ENCODE data around the gene ENOX1.
"Not testable (repeated sequence)": the region's sequence is repeated elsewhere in the genome, so short reads cannot be mapped to it uniquely, and the experiment has no call there.

Gene ENOX1

GRCh38 chr13:43786766-43787517, at the start of gene ENOX1:
ENOX1 (minus strand) TSS chr13:43786972.
- DNase-seq: peak; percentile 27

GRCh38 chr13:43835701-43836100, 48.9 kb upstream of the ENOX1 start:
- DNase-seq: no peak

- no peak for DNase-seq
These were observed 44.3 kb upstream of the ENOX1 start for GRCh38 chr13:43831088-43831487.

GRCh38 chr13:43830497-43830881, 43.7 kb upstream of the ENOX1 start:
- DNase-seq: no peak

- DNase-seq: not testable (repeated sequence)
These were observed 37.9 kb upstream of the ENOX1 start for GRCh38 chr13:43824656-43825055.

GRCh38 chr13:43822969-43823368, 36.2 kb upstream of the ENOX1 start:
- no peak for DNase-seq

- no peak for DNase-seq
These were observed 29.7 kb upstream of the ENOX1 start for GRCh38 chr13:43816401-43816889.

GRCh38 chr13:43815204-43815603, 28.4 kb upstream of the ENOX1 start:
- no peak for DNase-seq

GRCh38 chr13:43808676-43809075, 21.9 kb upstream of the ENOX1 start:
- DNase-seq: no peak

- DNase-seq: no peak
These were observed 18.9 kb upstream of the ENOX1 start for GRCh38 chr13:43805681-43806128.

- peak; percentile 8 for DNase-seq
These were observed 18.3 kb upstream of the ENOX1 start for GRCh38 chr13:43805071-43805468.

GRCh38 chr13:43804461-43805070, 17.8 kb upstream of the ENOX1 start:
- no peak for DNase-seq

GRCh38 chr13:43802511-43802910, 15.7 kb upstream of the ENOX1 start:
- DNase-seq: no peak

GRCh38 chr13:43800828-43801227, 14.1 kb upstream of the ENOX1 start:
- DNase-seq: no peak

- DNase-seq: no peak
These were observed 12.4 kb upstream of the ENOX1 start for GRCh38 chr13:43799191-43799590.

- no peak for DNase-seq
These were observed 11.1 kb upstream of the ENOX1 start for GRCh38 chr13:43797869-43798268.

- DNase-seq: no peak
These were observed 10.4 kb upstream of the ENOX1 start for GRCh38 chr13:43797159-43797558.

- no peak for DNase-seq
These were observed 7.6 kb upstream of the ENOX1 start for GRCh38 chr13:43794416-43794815.

- DNase-seq: no peak
These were observed 5.5 kb upstream of the ENOX1 start for GRCh38 chr13:43792076-43792881.

GRCh38 chr13:43787997-43788396, 1.2 kb upstream of the ENOX1 start:
- no peak for DNase-seq

GRCh38 chr13:43787518-43787891, 733 bp upstream of the ENOX1 start:
- DNase-seq: no peak

- DNase-seq: no peak
These were observed 353 bp downstream of the ENOX1 start for GRCh38 chr13:43786472-43786765.

- peak; percentile 10 for DNase-seq
These were observed 911 bp downstream of the ENOX1 start for GRCh38 chr13:43785650-43786471.
